Upper lobe of left lung (tissue), 6 donors: ENCODE results near the gene ZNF622. TPM values are rescaled to one million over a fixed set of nuclear protein-coding genes. Genes with fewer than 3 reads are reported as not detected.

ENCODE experiments used
- ATAC-seq, 2 donors: fragments of 200-7000 bp; cut with Tn5 transposase; one replicate each; pipeline ENCODE4 v1.9.1; 2022; ENCODE audit warnings: mild to moderate bottlenecking in 2 of 2, moderate library complexity in 2 of 2; ENCODE audit not compliant: low FRiP score in 2 of 2
- DNase-seq, 2 donors: peaks; one replicate each; pipeline ENCODE4 v3.0.0-alpha.2; 2019 to 2020
- H3K27ac ChIP-seq, 4 donors: fragments of 200-600 bp; sonication (generic); one replicate each; pipeline ENCODE4 v1.5.1; 2016 to 2019
- H3K27me3 ChIP-seq, 4 donors: fragments of 200-600 bp; sonication (generic); one replicate each; pipeline ENCODE4 v1.5.1; 2017 to 2019
- H3K36me3 ChIP-seq, 4 donors: fragments of 200-600 bp; sonication (generic); one replicate each; pipeline ENCODE4 v1.5.1; 2016 to 2019
- H3K4me1 ChIP-seq, 4 donors: fragments of 200-600 bp; sonication (generic); one replicate each; pipeline ENCODE4 v1.5.1; 2018 to 2019
- H3K4me3 ChIP-seq, 4 donors: fragments of 200-600 bp; sonication (generic); one replicate each; pipeline ENCODE4 v1.5.1; 2017 to 2019; ENCODE audit warnings: mild to moderate bottlenecking in 2 of 4, moderate library complexity in 1 of 4
- H3K9me3 ChIP-seq, 4 donors: fragments of 200-600 bp; sonication (generic); one replicate each; pipeline ENCODE4 v1.5.1; 2018 to 2019
- EP300 ChIP-seq, 4 donors: sonication (generic); formaldehyde crosslinking; IDR thresholded peaks; one replicate each; pipeline ENCODE4 v1.5.1; 2017; ENCODE audit warnings: antibody characterized with exemption in 4 of 4, control low read depth in 2 of 4
- POLR2A ChIP-seq, 4 donors: fragments of 450-650 bp; IDR thresholded peaks; one replicate each; pipeline ENCODE4 v1.5.1; 2016 to 2017; ENCODE audit warnings: antibody characterized with exemption in 4 of 4, mild to moderate bottlenecking in 2 of 4
- POLR2AphosphoS5 ChIP-seq, 2 donors: sonication (generic); formaldehyde crosslinking; IDR thresholded peaks; one replicate each; pipeline ENCODE4 v1.5.1; 2017; ENCODE audit warnings: antibody characterized with exemption in 2 of 2
- WGBS, 2 donors: methylation state at CpG; one replicate each; pipeline ENCODE4 v1.1.5; 2017 to 2018; 5-methylcytosine and 5-hydroxymethylcytosine counted together
- total RNA-seq, 6 donors: library from RNA; depleted of rRNA in 4 of 6; stranded (reverse); fragments of >200 nt in 4 of 6; gene quantifications; one replicate each; pipeline versions ENCODE4 v1.1.0 to v1.2.1, GENCODE V29; 2016 to 2021
- TF ChIP-seq, protein P1 (sequence below), 6 experiments: fragments of 450-650 bp in 4 of 6; fragments of 200-600 bp in 2 of 6; sonication (generic) in 2 of 6; IDR thresholded peaks; one replicate each; pipeline ENCODE4 v1.5.1; 2016 to 2019; ENCODE audit warnings: antibody characterized with exemption in 6 of 6
- donor health status: DM: no; HTN: no; CAD: no; lungs with moderate emphysema.
- donor health status: DM: no; HTN: yes; CAD: no; lungs with severe emphysema.

The ZNF622 gene
- total RNA-seq, 6 donors from 2014 or later, result 15.3 to 45.0 (median 31.5) TPM

DNA sequence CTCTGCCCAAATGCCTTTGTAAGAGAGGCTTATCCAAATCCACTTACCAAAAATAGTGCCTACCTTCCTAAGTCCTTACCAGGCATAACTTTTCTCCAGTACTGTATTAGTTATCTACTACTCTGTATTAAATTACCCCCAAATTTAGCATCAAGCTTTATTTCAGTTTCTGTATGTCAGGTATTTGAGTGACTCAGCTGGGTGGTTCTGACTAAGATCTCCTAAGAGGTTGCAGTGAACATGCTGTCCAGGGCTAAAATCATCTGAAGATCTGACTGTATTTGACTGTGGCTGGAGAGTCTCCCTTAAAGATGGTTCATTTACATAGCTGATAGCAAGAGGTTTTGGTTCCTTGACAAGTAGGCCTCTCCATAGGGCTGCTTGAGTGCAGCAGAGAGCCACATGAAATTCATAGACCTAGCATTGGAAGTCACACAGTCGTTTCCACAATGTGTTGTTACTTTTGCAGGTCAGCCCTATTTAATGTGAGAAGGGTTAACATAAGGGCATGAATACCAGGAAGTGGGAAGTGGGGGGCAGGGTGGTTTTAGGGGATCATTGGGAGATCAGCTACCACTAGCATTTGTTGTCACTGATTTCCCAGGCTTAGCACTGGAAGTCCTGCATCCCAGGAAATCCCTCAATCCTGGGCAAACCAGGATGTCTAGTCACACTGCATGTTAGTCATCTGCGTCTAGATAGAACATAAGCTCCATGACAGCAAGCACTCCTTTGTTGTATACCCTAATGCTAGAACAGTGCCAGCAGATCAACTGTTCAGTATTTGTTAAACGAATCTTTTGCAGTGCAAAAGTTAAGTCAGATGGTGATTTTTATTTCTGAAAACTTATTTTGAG lies 2.0 kb upstream of the ZNF622 start:
- Histone ChIP-seq H3K27ac (peak overlapping the region in 1 of 4 donors; percentile 11), H3K4me1 (peaks cover 31 to 46% (median 36%) of the 10 kb centered on the region in 4 donors), H3K4me3 (no peak overlapping the region), H3K36me3 (peaks cover 3 to 9% (median 8%) of the 10 kb centered on the region in 4 donors), H3K9me3 (no peaks in the 10 kb centered on the region), H3K27me3 (no peaks in the 10 kb centered on the region)
- ATAC-seq (no peak), DNase-seq (no peak)
- WGBS, 2 donors, result 66 to 80% methylated on average over 3 of the region's 3 CpGs
- TF ChIP-seq POLR2A (IDR thresholded peaks at IDR 0.05) (no peak), EP300 (IDR thresholded peaks at IDR 0.05) (no peak), POLR2AphosphoS5 (IDR thresholded peaks at IDR 0.05) (no peak)
- TF ChIP-seq, protein P1, sequence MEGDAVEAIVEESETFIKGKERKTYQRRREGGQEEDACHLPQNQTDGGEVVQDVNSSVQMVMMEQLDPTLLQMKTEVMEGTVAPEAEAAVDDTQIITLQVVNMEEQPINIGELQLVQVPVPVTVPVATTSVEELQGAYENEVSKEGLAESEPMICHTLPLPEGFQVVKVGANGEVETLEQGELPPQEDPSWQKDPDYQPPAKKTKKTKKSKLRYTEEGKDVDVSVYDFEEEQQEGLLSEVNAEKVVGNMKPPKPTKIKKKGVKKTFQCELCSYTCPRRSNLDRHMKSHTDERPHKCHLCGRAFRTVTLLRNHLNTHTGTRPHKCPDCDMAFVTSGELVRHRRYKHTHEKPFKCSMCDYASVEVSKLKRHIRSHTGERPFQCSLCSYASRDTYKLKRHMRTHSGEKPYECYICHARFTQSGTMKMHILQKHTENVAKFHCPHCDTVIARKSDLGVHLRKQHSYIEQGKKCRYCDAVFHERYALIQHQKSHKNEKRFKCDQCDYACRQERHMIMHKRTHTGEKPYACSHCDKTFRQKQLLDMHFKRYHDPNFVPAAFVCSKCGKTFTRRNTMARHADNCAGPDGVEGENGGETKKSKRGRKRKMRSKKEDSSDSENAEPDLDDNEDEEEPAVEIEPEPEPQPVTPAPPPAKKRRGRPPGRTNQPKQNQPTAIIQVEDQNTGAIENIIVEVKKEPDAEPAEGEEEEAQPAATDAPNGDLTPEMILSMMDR (IDR thresholded peaks at IDR 0.05), result no peak

DNA sequence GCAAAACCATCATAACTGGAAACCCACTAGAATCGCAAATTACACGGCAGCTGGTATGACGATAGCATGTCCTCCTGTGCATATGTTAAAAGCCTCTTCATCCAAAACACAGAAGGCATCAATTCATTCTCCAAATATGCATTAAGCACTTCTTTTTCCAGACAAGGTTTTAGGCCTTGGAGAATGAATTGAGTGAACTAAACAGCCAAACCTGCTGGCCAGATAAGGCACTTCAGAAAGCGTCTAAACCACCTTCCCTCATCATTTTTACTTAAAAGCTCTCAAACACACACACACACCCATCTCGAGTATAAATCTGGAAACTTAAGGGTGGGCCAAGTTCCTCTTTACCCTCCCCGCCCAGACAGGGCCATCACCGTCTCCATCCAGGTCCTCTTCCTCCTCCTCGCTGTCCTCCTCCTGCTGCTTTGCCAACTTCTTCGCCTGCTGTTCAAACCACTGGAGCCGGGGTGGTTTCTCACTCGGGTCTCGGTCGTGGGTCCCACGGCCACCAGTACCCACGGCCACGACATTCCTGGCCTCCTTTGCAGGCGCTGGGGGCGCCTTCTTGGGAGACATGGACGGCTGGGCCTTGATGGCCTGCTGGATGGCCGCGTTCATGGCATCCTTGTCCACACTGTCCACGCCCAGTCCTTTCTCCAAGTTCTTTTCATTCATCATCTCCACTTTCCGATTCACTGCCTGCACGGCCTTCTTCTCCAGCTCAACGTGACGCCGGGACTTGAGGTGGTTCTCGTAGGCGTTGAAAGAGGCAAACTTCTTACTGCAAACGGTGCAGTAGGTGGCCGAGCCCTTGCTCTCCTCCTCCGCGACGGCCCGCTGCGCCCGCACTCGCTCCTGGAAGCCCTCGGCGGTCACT lies 696 bp downstream of the ZNF622 start:
- no peaks in the 10 kb centered on the region for H3K27me3 ChIP-seq
- H3K4me1 ChIP-seq, result peaks cover 44 to 73% (median 49%) of the 10 kb centered on the region in 4 donors
- H3K9me3 ChIP-seq, result no peaks in the 10 kb centered on the region
- peak overlapping the region; percentile 65 to 91 (median 80) for H3K4me3 ChIP-seq
- DNase-seq (peak in 1 of 2 donors; percentile 53), ATAC-seq (peak; percentile 5 to 8)
- no peak for TF ChIP-seq EP300 (IDR thresholded peaks at IDR 0.05)
- TF ChIP-seq, protein P1 (IDR thresholded peaks at IDR 0.05), result peak in 1 of 6 experiments; percentile 12
- peaks cover 3 to 35% (median 20%) of the 10 kb centered on the region in 4 donors for H3K36me3 ChIP-seq
- 8 to 13% methylated on average over 23 to 40 of the region's 40 CpGs for WGBS, 2 donors
- peak overlapping the region; percentile 80 to 90 (median 86) for H3K27ac ChIP-seq

DNA sequence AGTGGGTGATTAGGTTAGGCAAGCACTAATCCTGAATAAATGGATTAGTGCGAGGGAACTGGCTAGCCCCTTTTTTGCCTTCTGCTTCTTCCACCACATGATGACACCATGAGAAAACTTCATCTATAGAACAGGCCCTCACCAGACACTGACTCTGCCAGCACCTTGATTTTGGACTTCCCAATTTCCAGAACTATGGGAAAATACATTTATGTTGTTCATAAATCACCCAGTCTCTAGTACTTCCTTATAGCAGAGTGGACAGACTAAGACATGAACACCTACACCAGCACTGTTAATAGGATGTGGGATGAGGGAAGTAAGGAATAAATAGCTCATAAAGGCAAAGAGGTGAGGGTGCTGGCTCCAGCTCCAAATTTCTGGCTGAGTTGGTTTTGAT lies 1.4 kb downstream of the ZNF622 start:
- TF ChIP-seq EP300 (IDR thresholded peaks at IDR 0.05) (no peak), POLR2A (IDR thresholded peaks at IDR 0.05) (no peak), POLR2AphosphoS5 (IDR thresholded peaks at IDR 0.05) (no peak)
- TF ChIP-seq, protein P1 (IDR thresholded peaks at IDR 0.05), result no peak
- no peak for ATAC-seq
- no peak for DNase-seq
- peaks cover 3 to 38% (median 20%) of the 10 kb centered on the region in 4 donors for H3K36me3 ChIP-seq
- no peaks in the 10 kb centered on the region for H3K27me3 ChIP-seq
- peaks cover 44 to 73% (median 49%) of the 10 kb centered on the region in 4 donors for H3K4me1 ChIP-seq
- no peaks in the 10 kb centered on the region for H3K9me3 ChIP-seq
- WGBS, 2 donors, result 82 to 84% methylated on average over 1 of the region's 1 CpG
- peak overlapping the region; percentile 65 to 91 (median 80) for H3K4me3 ChIP-seq
- H3K27ac ChIP-seq, result no peak overlapping the region

DNA sequence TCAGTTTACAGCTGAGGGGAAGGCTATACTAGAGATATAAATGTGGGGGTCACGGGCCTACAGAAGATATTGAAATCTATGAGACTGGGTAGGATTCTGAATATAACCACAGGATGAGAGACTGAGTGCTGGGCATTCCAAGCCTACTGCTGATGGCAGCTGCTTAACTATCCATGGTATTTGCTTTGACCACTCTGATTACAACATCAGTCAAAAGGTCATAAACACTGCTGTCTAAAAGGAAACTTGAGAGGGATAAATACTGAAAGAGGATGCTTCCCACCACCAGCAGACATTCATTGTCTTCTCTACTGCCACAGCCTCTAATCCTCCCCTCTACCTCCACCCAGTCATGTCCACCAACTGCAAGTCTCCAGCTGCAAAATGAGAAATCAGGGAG lies 3.8 kb downstream of the ZNF622 start:
- no peaks in the 10 kb centered on the region for H3K27me3 ChIP-seq
- ATAC-seq (no peak), DNase-seq (no peak)
- peaks cover 8 to 62% (median 25%) of the 10 kb centered on the region in 4 donors for H3K36me3 ChIP-seq
- no peak overlapping the region for H3K27ac ChIP-seq
- no peaks in the 10 kb centered on the region for H3K9me3 ChIP-seq
- H3K4me3 ChIP-seq, result no peak overlapping the region
- H3K4me1 ChIP-seq, result peaks cover 33 to 71% (median 37%) of the 10 kb centered on the region in 4 donors
- TF ChIP-seq EP300 (IDR thresholded peaks at IDR 0.05) (no peak), POLR2AphosphoS5 (IDR thresholded peaks at IDR 0.05) (no peak), POLR2A (IDR thresholded peaks at IDR 0.05) (no peak)
- TF ChIP-seq, protein P1 (IDR thresholded peaks at IDR 0.05), result no peak
- 75 to 87% methylated on average over 1 of the region's 1 CpG for WGBS, 2 donors
